Ishikawa (cell line): ENCODE results near the gene NUMA1.

ENCODE experiments used
- CEBPB ChIP-seq: IDR thresholded peaks from 2 replicates; pipeline ENCODE4 v1.6.1; 2012
- CREB1 ChIP-seq: IDR thresholded peaks from 2 replicates; pipeline ENCODE4 v1.6.1; 2012; ENCODE audit warnings: low read depth
- EGR1 ChIP-seq: IDR thresholded peaks from 2 replicates; pipeline ENCODE4 v1.6.1; 2012
- EP300 ChIP-seq: IDR thresholded peaks from 2 replicates; pipeline ENCODE4 v1.6.1; 2012; ENCODE audit warnings: borderline replicate concordance
- FOXM1 ChIP-seq: IDR thresholded peaks from 2 replicates; pipeline ENCODE4 v1.6.1; 2012; ENCODE audit warnings: low read depth, borderline replicate concordance
- NFIC ChIP-seq: IDR thresholded peaks from 2 replicates; pipeline ENCODE4 v1.6.1; 2012
- RAD21 ChIP-seq: IDR thresholded peaks from 2 replicates; pipeline ENCODE4 v1.6.1; 2012; ENCODE audit warnings: low read depth
- TAF1 ChIP-seq: IDR thresholded peaks from 2 replicates; pipeline ENCODE4 v1.6.1; 2012; ENCODE audit warnings: low read depth, mild to moderate bottlenecking
- TCF12 ChIP-seq: IDR thresholded peaks from 2 replicates; pipeline ENCODE4 v1.6.1; 2012; ENCODE audit warnings: low read depth
- TEAD4 ChIP-seq: IDR thresholded peaks from 2 replicates; pipeline ENCODE4 v1.6.1; 2012
- YY1 ChIP-seq: IDR thresholded peaks from 2 replicates; pipeline ENCODE4 v1.6.1; 2012; ENCODE audit warnings: low read depth
- ZBTB7A ChIP-seq: IDR thresholded peaks from 2 replicates; pipeline ENCODE4 v1.6.1; 2012; ENCODE audit warnings: low read depth
- TF ChIP-seq, protein P1 (sequence below): IDR thresholded peaks from 2 replicates; pipeline ENCODE4 v1.6.1; 2012
- TF ChIP-seq, protein P2 (sequence below): IDR thresholded peaks from 2 replicates; pipeline ENCODE4 v1.6.1; 2012; ENCODE audit warnings: low read depth, mild to moderate bottlenecking
- TF ChIP-seq, protein P3 (sequence below): IDR thresholded peaks from 2 replicates; pipeline ENCODE4 v1.6.1; 2012

Gene NUMA1

DNA sequence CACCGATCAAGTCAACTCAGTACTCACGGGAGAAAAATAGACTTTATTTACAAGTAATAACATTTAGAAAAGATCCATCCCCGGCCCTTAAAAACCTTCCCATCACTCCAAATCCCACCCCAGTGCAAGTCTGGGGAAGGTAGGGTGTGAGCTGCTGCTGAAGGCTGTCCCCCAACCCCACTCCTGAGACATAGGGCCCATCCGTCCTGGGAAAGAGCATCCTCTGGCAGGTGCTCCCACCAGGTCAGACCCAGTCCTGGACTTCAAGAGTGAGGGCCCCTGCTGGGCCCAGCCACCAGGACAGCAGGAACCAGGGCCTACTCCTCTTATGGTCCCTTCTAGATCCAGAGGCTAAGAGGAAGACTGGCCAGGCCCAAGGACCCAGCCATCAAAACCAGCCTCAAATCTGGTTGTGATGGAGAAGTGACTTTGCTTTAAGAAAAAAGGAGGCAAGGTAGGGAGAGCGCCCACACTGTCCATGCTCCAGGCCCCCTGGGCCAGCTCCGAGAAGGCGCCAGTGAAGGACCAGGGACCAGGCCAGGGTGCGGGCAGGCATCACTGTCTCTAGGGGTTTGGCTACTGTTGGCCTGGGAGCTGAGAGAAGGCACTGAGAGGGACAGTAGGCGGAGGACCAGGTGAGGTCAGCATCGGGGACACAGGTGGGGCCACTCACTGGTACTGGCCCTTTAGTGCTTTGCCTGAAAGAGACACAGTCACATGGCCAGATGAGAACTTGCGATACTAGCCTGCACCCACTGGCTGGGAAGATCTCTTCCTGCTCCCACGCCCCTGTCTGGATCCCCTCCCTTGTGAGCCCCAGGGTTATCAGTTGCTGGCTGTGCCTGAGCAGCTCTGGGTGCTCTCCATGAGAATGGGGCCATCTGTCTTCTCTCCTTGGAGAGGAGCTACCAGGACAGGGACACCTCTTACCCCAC, 77.2 kb downstream of the NUMA1 start:
- TF ChIP-seq, protein P1, sequence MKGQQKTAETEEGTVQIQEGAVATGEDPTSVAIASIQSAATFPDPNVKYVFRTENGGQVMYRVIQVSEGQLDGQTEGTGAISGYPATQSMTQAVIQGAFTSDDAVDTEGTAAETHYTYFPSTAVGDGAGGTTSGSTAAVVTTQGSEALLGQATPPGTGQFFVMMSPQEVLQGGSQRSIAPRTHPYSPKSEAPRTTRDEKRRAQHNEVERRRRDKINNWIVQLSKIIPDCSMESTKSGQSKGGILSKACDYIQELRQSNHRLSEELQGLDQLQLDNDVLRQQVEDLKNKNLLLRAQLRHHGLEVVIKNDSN: no peak
- TF ChIP-seq TEAD4 (no peak), TCF12 (no peak), FOXM1 (no peak), ZBTB7A (no peak), TAF1 (no peak), YY1 (no peak), NFIC (no peak), EP300 (no peak), RAD21 (no peak)
- TF ChIP-seq, protein P2, sequence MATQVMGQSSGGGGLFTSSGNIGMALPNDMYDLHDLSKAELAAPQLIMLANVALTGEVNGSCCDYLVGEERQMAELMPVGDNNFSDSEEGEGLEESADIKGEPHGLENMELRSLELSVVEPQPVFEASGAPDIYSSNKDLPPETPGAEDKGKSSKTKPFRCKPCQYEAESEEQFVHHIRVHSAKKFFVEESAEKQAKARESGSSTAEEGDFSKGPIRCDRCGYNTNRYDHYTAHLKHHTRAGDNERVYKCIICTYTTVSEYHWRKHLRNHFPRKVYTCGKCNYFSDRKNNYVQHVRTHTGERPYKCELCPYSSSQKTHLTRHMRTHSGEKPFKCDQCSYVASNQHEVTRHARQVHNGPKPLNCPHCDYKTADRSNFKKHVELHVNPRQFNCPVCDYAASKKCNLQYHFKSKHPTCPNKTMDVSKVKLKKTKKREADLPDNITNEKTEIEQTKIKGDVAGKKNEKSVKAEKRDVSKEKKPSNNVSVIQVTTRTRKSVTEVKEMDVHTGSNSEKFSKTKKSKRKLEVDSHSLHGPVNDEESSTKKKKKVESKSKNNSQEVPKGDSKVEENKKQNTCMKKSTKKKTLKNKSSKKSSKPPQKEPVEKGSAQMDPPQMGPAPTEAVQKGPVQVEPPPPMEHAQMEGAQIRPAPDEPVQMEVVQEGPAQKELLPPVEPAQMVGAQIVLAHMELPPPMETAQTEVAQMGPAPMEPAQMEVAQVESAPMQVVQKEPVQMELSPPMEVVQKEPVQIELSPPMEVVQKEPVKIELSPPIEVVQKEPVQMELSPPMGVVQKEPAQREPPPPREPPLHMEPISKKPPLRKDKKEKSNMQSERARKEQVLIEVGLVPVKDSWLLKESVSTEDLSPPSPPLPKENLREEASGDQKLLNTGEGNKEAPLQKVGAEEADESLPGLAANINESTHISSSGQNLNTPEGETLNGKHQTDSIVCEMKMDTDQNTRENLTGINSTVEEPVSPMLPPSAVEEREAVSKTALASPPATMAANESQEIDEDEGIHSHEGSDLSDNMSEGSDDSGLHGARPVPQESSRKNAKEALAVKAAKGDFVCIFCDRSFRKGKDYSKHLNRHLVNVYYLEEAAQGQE: no peak

DNA sequence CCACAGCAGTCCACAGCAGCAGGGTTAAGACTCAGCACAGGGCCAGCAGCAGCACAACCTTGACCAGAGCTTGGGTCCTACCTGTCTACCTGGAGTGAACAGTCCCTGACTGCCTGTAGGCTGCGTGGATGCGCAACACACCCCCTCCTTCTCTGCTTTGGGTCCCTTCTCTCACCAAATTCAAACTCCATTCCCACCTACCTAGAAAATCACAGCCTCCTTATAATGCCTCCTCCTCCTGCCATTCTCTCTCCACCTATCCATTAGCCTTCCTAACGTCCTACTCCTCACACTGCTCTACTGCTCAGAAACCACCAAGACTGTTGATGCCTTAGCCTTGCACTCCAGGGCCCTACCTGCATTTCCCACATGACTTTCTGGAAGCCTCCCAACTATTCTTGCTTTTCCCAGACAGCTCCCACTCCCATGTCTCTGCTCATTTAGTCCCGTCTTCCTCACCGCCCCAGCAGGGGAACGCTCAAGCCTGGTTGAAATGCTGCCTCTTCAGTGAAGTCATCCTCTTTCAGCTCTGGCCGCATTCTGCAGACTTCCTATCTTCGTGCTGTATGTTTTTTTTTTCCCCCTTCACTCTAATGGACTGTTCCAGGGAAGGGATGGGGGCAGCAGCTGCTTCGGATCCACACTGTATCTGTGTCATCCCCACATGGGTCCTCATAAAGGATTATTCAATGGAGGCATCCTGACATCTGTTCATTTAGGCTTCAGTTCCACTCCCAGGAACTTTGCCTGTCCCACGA, 78.3 kb downstream of the NUMA1 start:
- TF ChIP-seq, protein P3, sequence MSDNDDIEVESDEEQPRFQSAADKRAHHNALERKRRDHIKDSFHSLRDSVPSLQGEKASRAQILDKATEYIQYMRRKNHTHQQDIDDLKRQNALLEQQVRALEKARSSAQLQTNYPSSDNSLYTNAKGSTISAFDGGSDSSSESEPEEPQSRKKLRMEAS: no peak
- TF ChIP-seq EGR1: no peak
- TF ChIP-seq, protein P1: no peak
- TF ChIP-seq TAF1: no peak
- TF ChIP-seq EP300: no peak
- no peak for TF ChIP-seq NFIC
- no peak for TF ChIP-seq TCF12
- TF ChIP-seq CREB1: no peak
- no peak for TF ChIP-seq CEBPB
- TF ChIP-seq, protein P2: no peak
- TF ChIP-seq FOXM1: no peak
- no peak for TF ChIP-seq ZBTB7A
- TF ChIP-seq TEAD4: no peak
- TF ChIP-seq YY1: no peak
- no peak for TF ChIP-seq RAD21

DNA sequence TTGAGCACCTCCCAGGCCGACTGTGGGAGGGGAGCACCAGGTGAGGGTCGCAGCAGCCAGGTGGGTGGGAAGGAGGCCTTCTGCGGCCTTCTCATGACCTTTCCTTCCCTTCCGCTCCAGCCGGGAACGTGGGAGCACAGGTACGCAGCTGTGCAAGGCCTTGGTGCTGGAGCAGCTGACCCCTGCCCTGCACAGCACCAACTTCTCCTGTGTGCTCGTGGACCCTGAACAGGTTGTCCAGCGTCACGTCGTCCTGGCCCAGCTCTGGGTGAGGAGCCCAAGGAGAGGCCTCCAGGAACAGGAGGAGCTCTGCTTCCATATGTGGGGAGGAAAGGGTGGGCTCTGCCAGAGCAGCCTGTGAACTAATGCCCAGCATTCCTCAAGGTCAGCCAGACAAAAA, 79.1 kb downstream of the NUMA1 start:
- TF ChIP-seq EGR1 (no peak), EP300 (no peak), RAD21 (no peak), NFIC (no peak), FOXM1 (no peak), TEAD4 (no peak), ZBTB7A (no peak), CEBPB (no peak), TCF12 (no peak), CREB1 (no peak), TAF1 (no peak), YY1 (no peak)
- TF ChIP-seq, protein P1: no peak
- TF ChIP-seq, protein P2: no peak
- TF ChIP-seq, protein P3: no peak
